Left hindlimb (tissue), 1 donor: Measurements from ENCODE around the gene SURF6.
"Not testable (repeated sequence)": the region's sequence is repeated elsewhere in the genome, so short reads cannot be mapped to it uniquely, and the experiment has no call there.

Experiments used
- DNase-seq: peaks from one replicate; pipeline ENCODE4 v3.0.0-alpha.2; 2018

SURF6 gene

DNA sequence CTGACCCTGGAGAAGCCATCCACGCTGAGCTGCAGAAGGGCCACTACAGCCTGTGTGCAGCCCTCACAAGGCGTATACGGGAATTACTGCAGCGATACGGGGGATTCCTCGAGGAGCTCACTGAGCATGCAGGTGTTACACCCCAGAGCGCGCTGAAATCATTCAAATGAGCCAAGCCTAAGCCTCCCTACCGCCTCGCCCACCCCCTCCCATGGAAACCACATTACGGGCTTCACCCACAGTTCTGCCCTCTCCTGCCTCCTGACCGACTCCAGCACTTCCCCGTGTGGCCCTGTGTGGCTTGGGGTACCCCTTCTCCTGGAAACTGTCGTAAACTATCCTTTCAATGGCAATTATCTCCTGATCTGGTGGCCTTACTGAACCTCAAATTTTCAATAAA lies 13.3 kb downstream of the SURF6 start:
- no peak for DNase-seq

DNA sequence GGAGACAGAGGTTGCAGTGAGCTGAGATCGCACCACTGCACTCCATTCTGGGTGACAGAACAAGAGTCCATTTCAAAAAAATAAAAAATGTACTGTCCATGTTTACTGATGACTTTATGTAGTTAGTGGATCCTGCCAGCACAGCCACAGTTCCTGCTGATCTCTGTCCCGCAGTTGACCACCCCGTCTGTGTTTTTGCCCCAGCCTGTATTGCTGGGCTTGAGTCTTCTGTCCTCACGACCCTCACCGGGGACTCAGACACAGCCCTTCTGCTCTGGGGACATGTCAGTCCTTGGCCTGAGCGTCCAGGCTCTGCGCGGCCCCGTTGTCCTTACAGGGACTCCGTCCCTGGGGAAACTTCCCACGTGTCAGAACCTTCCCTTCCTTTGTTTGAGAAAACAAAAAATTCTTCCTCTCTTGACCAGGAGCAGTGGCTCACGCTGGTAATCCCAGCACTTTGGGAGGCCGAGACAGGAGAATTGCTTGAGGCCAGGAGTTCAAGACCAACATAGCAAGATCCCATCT lies 14.5 kb downstream of the SURF6 start:
- no peak for DNase-seq

- no peak for DNase-seq
Observed at GRCh38 chr9:133320421-133320881, 15.5 kb downstream of the SURF6 start.

DNA sequence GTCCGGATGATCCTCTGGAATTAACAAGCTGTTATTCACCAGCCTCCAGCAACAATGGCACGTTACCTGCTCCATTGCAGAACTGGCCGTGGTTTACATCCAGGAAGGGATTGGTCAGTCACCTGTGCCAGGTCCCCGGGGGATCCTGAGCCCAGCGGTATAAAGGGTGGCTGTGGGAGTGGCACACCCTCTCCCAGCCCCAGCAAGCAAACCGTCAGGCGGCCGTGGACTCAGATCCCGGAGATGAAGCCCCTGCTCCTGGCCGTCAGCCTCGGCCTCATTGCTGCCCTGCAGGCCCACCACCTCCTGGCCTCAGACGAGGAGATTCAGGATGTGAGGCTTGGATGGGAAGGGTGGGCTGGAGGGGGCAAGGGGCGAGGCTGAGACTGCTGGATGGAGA lies 18.4 kb downstream of the SURF6 start:
- DNase-seq = not testable (repeated sequence)

DNA sequence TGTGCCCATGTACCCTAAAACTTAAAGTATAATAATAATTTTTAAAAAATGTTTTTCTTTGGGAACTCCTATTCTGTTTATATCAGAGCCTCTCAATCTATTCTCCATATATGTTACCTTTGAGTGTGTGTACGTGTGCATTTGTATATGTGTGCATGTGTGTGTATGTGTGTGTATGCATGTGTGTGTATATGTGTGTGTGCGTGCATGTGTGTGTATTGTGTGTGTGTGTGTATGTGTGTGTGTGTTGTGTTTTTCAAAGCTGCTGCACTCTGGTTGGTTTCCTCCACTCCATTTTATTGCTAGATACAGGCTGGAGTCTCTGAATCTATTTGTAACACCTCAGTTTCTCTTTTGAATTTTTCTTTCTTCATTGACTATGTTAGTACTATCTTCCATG lies 20.0 kb downstream of the SURF6 start:
- DNase-seq = no peak

DNA sequence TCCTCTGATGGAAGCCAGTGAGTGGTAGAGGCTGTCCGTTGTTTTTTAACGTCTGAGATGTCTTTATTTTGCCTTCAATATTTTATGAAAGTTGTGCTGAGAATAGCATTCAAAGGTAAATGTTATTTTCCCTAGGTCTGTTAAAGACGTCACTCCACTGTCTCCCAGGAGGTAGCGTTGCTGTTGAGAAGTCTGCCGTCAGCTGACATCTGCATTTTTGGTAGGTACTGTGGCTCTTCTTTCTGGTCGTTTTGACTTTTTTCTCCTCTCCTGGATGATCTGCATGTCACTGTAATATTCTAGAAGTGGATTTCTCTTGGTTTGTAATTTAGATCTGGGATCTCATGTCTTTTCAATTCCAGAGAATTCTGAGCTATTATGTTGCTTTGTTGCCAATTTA lies 26.4 kb downstream of the SURF6 start:
- no peak for DNase-seq

DNA sequence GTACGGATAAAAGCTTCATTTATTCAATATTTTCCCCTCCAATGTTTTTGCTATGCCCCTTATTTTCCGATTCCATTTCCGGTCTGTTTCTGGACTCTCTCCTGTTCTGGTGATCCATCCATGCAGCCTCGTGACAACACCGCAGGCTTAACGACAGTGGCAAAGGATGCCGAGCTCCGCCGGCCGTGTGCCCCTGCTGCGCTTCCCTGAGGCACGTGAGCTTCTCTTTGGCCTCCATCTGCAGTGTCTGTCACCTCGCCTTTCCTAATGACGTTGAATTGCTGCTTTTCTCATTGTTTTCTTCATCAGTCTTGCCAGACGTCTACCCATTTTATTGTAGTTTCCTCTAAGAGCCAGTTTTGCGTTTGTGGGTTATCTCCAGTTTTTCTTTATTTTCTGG lies 28.7 kb downstream of the SURF6 start:
- no peak for DNase-seq

DNA sequence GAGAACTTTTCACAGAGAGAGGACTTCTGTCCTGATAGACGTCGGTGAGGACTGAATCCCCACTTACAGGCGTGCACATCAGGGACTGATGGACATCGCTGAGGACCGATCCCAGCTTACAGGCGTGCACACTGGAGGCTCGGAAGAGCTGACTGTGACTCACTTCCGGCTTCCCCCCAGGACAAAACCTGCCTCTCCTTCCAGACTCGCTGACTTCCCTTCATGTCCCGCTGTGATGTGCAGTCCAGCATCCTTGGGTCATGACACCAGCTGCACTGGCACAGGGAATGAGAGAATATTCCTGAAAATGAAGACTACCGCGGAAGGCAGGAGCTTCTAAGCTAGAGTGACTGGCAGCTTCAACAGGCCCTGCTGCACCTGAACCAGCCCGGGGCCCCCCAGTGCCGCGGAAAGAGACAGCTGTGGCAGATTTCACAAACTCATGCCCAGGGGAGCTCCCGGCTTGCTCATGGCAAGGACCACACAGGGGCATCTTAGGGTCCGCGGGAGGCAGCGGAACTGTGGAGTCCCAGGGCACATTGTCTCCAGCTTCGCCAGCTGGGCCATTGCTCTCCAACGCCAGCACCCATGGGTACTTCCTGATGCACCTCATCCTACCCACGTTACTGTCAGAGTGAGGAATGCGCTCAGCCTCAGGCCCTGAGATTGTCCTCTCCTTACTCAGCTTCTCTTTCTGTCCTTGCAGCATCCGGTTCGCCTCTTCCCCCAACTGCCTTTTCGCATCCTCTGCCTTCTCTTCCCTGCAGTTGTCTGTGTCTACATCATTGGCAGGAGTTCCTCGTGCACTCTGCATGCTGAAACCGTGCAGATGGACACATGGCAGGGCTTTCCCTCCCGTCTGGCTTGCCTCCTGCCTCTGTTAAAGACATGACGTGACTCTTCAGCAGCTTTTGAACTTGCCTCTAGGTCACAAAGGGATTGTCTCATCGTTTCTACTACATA lies 29.5 kb downstream of the SURF6 start:
- no peak for DNase-seq

DNA sequence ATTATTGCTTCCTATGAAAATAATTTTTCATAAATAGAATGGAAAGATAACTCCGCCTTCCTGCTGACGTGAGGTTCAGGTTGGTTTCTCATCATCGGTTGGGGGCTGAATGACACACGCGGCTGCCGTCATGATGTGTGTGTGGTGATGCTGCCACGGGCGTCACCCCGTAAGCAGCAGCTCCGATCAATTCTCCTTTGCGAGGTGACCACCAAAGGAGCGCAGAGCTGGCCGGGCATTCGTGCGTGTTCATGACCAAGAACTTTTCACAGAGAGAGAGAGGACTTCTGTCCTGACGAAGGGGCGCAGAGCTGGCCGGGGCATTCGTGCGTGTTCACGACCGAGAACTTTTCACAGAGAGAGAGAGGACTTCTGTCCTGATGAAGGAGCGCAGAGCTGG lies 30.3 kb downstream of the SURF6 start:
- no peak for DNase-seq

GRCh38 chr9:133304477-133305377 lies 31.3 kb downstream of the SURF6 start:
- DNase-seq = no peak

GRCh38 chr9:133304158-133304470 lies 31.9 kb downstream of the SURF6 start:
- no peak for DNase-seq

DNA sequence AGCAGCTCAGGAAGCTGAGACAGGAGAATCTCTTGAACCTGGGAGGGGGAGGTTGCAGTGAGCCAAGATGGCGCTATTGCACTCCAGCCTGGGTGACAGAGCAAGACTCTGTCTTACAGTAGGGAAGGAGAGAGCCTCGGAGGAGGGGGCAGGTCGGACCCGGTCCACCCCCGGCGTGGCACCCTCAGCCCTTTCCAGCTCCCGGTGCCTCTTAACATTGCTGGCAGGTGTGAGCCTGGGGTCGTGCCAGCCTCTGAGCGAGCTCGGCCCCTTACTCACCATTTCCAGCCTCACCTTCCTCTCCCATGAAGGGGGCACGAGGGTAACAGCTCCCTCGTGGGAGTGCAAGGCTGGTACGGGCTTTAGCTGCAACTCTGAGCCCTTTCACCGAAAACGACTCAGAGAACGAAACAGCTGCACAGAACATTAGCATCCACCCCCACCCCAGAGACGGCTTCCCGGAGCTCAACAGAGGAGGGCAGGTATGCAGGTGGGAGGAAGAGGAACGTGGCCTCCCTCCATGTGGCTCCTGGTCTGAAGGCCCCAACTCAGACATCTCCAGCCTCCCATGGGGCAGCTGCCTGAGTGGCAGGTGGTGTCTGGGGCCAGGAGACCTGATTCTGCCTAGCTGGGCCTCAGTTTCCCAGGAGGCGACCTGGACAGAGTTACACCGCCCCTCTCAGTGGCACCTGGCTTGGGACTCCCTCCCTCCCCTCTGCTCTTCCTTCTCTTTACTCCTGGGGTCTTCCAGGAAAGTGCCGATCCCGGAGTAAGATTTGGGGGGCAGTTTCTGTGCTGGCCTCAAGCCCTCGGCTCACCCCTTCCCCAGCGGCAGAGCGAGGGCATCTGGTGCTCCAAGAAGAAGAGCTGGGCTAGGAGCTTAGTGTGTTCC lies 32.5 kb downstream of the SURF6 start:
- DNase-seq = no peak

DNA sequence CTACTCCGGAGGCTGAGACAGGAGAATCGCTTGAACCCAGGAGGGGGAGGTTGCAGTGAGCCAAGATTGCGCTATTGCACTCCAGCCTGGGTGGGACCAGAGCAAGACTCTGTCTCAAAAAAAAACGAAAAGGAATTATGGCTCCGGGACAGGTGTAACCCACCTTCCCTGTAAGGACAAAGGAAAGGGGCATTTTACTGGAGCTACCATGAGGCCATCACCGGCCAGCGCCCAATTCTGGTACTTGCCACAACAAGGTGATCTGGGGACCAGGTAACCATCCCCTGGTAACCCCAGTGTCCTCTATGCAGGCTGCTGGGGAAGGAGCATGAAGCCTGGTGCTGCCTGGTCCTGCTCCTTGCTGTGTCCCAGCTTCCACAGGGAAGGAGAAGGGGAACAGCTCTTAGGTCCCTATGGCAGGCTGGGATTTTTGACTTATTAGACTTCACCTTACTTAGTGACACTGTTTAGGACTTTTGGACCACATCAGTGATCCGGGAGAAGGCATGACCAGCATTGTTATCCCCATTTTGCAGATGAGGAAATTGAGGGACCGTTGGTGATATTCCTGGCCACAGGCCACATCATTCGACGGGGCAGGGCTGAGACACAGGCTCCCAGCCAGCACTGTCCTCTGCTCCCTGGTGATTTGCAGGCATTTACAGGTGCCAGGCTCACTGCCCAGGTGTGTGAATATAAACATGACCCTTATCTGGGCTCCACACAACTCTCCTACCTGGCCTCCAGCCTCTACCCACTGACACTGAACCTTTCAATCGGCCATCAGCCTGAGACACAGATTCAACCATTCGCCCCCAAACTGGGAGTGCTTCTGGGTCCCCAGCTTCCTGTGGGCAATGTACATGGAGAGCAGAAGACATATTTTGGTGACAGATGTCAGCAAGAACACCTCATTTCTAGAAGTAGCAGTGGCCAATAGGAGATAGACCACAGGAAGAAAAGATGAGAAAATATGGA lies 34.4 kb downstream of the SURF6 start:
- DNase-seq = no peak

DNA sequence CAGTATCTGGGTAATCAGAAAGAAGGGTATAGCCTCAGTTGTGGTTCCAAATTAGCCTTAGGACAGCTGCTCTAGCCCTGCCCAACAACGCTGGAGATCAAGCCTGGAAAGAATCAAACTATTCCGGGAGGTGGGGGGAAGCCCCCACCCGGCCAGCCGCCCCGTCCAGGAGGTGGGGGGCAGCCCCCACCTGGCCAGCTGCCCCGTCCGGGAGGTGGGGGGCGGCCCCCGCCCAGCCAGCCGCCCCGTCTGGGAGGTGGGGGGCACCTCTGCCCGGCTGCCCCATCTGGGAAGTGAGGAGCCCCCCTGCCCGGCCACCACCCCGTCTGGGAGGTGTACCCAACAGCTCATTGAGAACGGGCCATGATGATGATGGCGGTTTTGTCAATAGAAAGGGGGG lies 36.0 kb downstream of the SURF6 start:
- DNase-seq = not testable (repeated sequence)

DNA sequence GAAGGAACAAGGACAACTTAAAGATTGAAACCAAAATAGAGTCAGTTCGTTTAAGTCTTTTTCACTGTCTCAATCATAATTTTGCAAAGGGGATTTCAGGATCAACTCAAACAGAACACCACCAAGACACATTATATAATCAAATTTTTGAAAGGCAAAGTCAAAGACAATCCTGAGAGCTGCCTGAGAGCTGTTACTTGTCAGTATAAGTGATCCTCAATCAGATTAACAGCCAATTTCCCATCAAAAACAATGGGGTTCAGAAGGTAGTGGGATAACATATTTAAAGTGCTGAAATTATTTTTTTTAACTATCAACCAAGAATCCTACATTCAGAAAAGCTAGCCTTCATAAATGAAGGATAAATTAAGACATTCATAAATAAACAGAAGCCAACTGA lies 41.7 kb downstream of the SURF6 start:
- no peak for DNase-seq

DNA sequence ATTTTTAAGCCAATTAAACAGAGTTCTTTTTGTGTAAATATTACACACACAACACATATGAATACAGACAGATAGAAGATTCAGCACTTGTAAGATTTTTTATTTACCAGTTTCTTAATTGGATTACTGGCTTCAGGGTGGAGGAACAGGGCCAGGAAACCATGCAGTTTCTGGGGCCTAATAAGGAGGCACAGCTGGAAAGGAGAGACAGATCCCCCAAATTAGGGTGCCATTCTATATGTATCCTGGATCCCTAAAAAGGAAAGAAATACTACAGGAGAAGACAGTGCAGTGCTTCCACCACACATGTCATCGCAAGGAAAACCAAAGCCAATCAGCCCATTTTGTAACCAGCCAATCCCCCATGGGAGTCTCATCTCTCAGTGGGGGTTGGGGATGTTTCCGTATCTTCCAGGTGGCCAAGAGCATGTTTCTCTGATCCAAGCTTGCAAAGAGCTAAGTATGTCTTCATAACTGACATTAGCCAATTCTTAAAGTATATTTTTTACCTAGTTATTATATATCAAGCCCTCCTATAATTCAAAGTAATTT lies 45.2 kb downstream of the SURF6 start:
- no peak for DNase-seq

GRCh38 chr9:133286523-133286922 lies 49.5 kb downstream of the SURF6 start:
- DNase-seq = no peak

DNA sequence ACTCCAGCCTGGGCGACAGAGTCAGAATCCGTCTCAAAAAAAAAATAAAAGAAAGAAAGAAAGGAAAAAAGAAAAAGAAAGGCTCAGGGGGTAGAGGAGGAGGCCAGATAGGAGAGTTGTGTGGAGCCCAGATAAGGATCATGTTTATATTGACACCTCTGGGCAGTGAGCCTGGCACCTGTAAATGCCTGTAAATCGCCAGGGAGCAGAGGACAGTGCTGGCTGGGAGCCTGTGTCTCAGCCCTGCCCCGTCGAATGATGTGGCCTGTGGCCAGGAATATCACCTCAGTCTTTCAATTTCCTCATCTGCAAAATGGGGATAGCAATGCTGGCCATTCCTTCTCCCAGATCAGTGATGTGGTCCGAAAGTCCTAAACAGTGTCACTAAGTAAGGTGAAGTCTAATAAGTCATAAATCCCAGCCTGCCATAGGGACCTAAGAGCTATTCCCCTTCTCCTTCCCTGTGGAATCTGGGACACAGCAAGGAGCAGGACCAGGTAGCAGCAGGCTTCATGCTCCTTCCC lies 50.7 kb downstream of the SURF6 start:
- no peak for DNase-seq

DNA sequence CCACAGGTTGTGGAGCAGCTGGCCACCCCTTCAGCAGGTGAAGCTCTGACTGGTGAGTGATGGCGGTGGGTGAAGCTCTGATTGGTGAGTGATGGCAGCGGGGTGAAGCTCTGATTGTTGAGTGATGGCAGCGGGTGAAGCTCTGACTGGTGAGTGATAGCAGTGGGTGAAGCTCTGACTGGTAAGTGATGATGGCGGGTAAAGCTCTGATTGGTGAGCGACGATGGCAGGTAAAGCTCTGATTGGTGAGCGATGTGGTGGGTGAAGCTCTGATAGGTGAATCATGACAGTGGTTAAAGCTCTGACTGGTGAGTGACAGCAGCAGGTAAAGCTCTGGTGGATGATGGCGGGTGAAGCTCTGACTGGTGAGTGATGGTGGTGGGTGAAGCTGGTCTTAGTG lies 51.6 kb downstream of the SURF6 start:
- no peak for DNase-seq

DNA sequence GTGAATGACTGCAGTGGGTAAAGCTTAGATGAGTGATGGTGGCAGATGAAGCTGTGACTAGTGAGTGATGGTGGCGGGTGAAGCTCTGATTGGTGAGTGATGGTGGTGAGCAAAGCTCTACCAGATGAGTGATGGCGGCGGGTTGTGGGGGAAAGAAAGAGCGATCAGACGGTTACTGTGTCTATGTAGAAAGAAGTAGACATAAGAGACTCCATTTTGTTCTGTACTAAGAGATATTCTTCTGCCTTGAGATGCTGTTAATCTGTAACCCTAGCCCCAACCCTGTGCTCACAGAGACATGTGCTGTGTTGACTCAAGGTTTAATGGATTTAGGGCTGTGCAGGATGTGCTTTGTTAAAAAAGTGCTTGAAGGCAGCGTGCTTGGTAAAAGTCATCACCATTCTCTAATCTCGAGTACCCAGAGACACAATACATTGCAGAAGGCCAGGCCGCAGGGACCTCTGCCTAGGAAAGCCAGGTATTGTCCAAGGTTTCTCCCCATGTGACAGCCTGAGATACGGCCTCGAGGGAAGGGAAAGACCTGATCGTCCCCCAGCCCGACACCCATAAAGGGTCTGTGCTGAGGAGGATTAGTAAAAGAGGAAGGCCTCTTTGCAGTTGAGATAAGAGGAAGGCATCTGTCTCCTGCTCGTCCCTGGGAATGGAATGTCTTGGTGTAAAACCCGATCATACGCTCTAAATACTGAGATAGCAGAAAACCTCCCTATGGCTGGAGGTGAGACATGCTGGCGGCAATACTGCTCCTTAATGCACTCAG lies 52.5 kb downstream of the SURF6 start:
- DNase-seq = not testable (repeated sequence)
